Keratinocyte (primary cell): ENCODE measurements around the gene INAFM2. TPM values are rescaled to one million over a fixed set of nuclear protein-coding genes. Genes with fewer than 3 reads are reported as not detected.
A peak's percentile ranks its signal among the peaks of the same experiment; 100 is the strongest.

ENCODE experiments used
- DNase-seq: peaks from one replicate; pipeline ENCODE4 v3.0.0-alpha.2; 2011; ENCODE audit warnings: low read depth, missing footprints, low spot score
- FAIRE-seq: peaks from 2 replicates; lab custom pipeline; 2011; peaks lifted over from hg19 to GRCh38; lab: Jason Lieb, UNC
- H2AFZ ChIP-seq: 2 replicates; pipeline ENCODE4 v1.6.0; 2012; ENCODE audit warnings: low read length, control low read depth, inconsistent platforms; ENCODE audit not compliant: control insufficient read depth
- H3K27ac ChIP-seq: 2 replicates; pipeline ENCODE4 v1.5.1; 2011; ENCODE audit warnings: low read length; ENCODE audit not compliant: control insufficient read depth, insufficient read depth
- H3K27me3 ChIP-seq: 3 replicates; pipeline ENCODE4 v1.6.0; 2011; ENCODE audit warnings: low read length; ENCODE audit not compliant: control insufficient read depth, insufficient read depth; ENCODE audit errors: extremely low read depth
- H3K36me3 ChIP-seq, 2 experiments: 2 replicates in 1 of 2; 3 replicates in 1 of 2; pipeline ENCODE4 v1.5.1; 2011; ENCODE audit warnings: low read length in 2 of 2, mild to moderate bottlenecking in 1 of 2; ENCODE audit not compliant: control insufficient read depth in 2 of 2, insufficient read depth in 2 of 2; ENCODE audit errors: extremely low read depth in 1 of 2
- H3K4me1 ChIP-seq: 3 replicates; pipeline ENCODE4 v1.5.1; 2011; ENCODE audit warnings: low read length; ENCODE audit not compliant: control insufficient read depth, insufficient read depth; ENCODE audit errors: extremely low read depth
- H3K4me2 ChIP-seq: 3 replicates; pipeline ENCODE4 v1.6.0; 2011; ENCODE audit warnings: low read depth, low read length; ENCODE audit not compliant: control insufficient read depth, insufficient read depth; ENCODE audit errors: extremely low read depth
- H3K4me3 ChIP-seq, 3 experiments: fragments of 200-600 bp in 1 of 3; sonication (generic) in 1 of 3; 2 replicates in 2 of 3; 3 replicates in 1 of 3; pipeline ENCODE4 v1.5.1; 2011 to 2016; ENCODE audit warnings: low read length in 3 of 3, mild to moderate bottlenecking in 3 of 3, control low read depth in 2 of 3, inconsistent platforms in 1 of 3, low read depth in 1 of 3, mixed read lengths in 1 of 3, mixed run types in 1 of 3, moderate library complexity in 1 of 3; ENCODE audit not compliant: control insufficient read depth in 2 of 3, insufficient read depth in 2 of 3; ENCODE audit errors: extremely low read depth in 1 of 3
- H3K79me2 ChIP-seq: 2 replicates; pipeline ENCODE4 v1.6.0; 2012; ENCODE audit warnings: low read length; ENCODE audit not compliant: control insufficient read depth, insufficient read depth
- H3K9ac ChIP-seq: 3 replicates; pipeline ENCODE4 v1.6.0; 2011; ENCODE audit warnings: low read length; ENCODE audit not compliant: control insufficient read depth, insufficient read depth; ENCODE audit errors: extremely low read depth
- H3K9me1 ChIP-seq: 3 replicates; pipeline ENCODE4 v1.6.0; 2011; ENCODE audit warnings: low read length; ENCODE audit not compliant: control insufficient read depth, insufficient read depth; ENCODE audit errors: extremely low read depth
- H3K9me3 ChIP-seq: 2 replicates; pipeline ENCODE4 v1.5.1; 2012; ENCODE audit warnings: low read depth, low read length; ENCODE audit not compliant: control insufficient read depth
- H4K20me1 ChIP-seq: 3 replicates; pipeline ENCODE4 v1.6.0; 2011; ENCODE audit warnings: low read length; ENCODE audit not compliant: control insufficient read depth, insufficient read depth; ENCODE audit errors: extremely low read depth
- CTCF ChIP-seq, 3 experiments: IDR thresholded peaks in 1 of 3; conservative IDR thresholded peaks in 1 of 3; optimal IDR thresholded peaks in 1 of 3; 2 replicates in 2 of 3; 3 replicates in 1 of 3; pipeline versions ENCODE3 to v1.5.1; 2011; ENCODE audit warnings: low read length in 3 of 3, mild to moderate bottlenecking in 3 of 3, moderate library complexity in 2 of 3, control low read depth in 1 of 3, inconsistent platforms in 1 of 3; ENCODE audit not compliant: insufficient read depth in 2 of 3; ENCODE audit errors: extremely low read depth in 1 of 3
- EZH2 ChIP-seq: IDR thresholded peaks from one replicate; pipeline ENCODE4 v1.6.1; 2012; ENCODE audit warnings: inconsistent platforms, mild to moderate bottlenecking, low read length, moderate library complexity
- dilution Hi-C: fragments of 300-500 bp; cut with MboI; formaldehyde crosslinking; loops from one replicate; pipeline ENCODE4 v1.7.0; 2020; ENCODE audit warnings: low sequenced_read_pairs; ENCODE audit not compliant: extremely low pct_ligation_motif_present
- polyA plus RNA-seq, 5 experiments: library from polyadenylated mRNA; depleted of rRNA in 3 of 5; stranded (reverse) in 3 of 5; stranded (forward) in 1 of 5; unstranded in 1 of 5; fragments of >200 nt; gene quantifications; 1 replicate in 1 of 5; 2 replicates in 3 of 5; 3 replicates in 1 of 5; pipeline versions ENCODE4 v1.2.1 to v1.2.3, GENCODE V29; 2011 to 2012; ENCODE audit warnings: missing spikeins in 2 of 5, low read depth in 1 of 5, low replicate concordance in 1 of 5

The INAFM2 gene
- polyA plus RNA-seq, 1 donor (not counting 4 experiments of a cell fraction or from before 2014, with no cell fraction given) = 15.2 TPM

GRCh38 chr15:40357246-40357645 lies 33.8 kb downstream of the INAFM2 start:
- no peaks in the 10 kb centered on the region for H3K27me3 ChIP-seq
- H3K27ac ChIP-seq = no peak overlapping the region
- peak overlapping the region; percentile 91 for H3K4me2 ChIP-seq
- no peaks in the 10 kb centered on the region for H3K9me1 ChIP-seq
- H4K20me1 ChIP-seq = no peaks in the 10 kb centered on the region
- H3K4me3 ChIP-seq = no peak overlapping the region
- no peaks in the 10 kb centered on the region for H3K79me2 ChIP-seq
- H3K9ac ChIP-seq = no peak overlapping the region
- H3K36me3 ChIP-seq = no peaks in the 10 kb centered on the region
- DNase-seq (no peak), FAIRE-seq (no peak)
- dilution Hi-C loops = no loop called here
- no peaks in the 10 kb centered on the region for H3K9me3 ChIP-seq
- H2AFZ ChIP-seq = no peak overlapping the region
- no peak for TF ChIP-seq EZH2
- no peak for TF ChIP-seq CTCF (optimal IDR thresholded peaks at IDR 0.05 in 1 of 3, IDR thresholded peaks at IDR 0.05 in 1 of 3, conservative IDR thresholded peaks at IDR 0.05 in 1 of 3; ENCODE audit: extremely low read depth in 1 of 3, insufficient read depth in 2 of 3, low read length in 3 of 3)
- peaks cover 31% of the 10 kb centered on the region for H3K4me1 ChIP-seq

GRCh38 chr15:40357723-40358470 lies 34.4 kb downstream of the INAFM2 start, which contains the start of gene DISP2:
DISP2 (plus strand) TSS chr15:40358219; CDS start chr15:40358322, 103 bp downstream.
- Histone ChIP-seq H3K4me1 (peaks cover 31% of the 10 kb centered on the region), H3K9me3 (no peaks in the 10 kb centered on the region), H3K27ac (no peak within 1 kb of the TSS), H3K79me2 (no peaks in the 10 kb centered on the region), H3K27me3 (no peaks in the 10 kb centered on the region), H3K9ac (no peak within 1 kb of the TSS), H3K36me3 (no peaks in the 10 kb centered on the region), H4K20me1 (no peaks in the 10 kb centered on the region), H2AFZ (peak within 1 kb of the TSS; percentile 77), H3K4me3 (peak within 1 kb of the TSS; percentile 44 to 64 (median 62)), H3K9me1 (no peaks in the 10 kb centered on the region), H3K4me2 (peak within 1 kb of the TSS; percentile 91)
- DNase-seq (no peak), FAIRE-seq (no peak)
- TF ChIP-seq CTCF (optimal IDR thresholded peaks at IDR 0.05 in 1 of 3, IDR thresholded peaks at IDR 0.05 in 1 of 3, conservative IDR thresholded peaks at IDR 0.05 in 1 of 3; ENCODE audit: extremely low read depth in 1 of 3, insufficient read depth in 2 of 3, low read length in 3 of 3) (no peak), EZH2 (no peak)
- dilution Hi-C loops = no loop called here
